Measurements from ENCODE around the gene MAGEF1. TPM values are rescaled to one million over a fixed set of nuclear protein-coding genes. Genes with fewer than 3 reads are reported as not detected.

The MAGEF1 gene
- total and polyA plus RNA-seq, 2 of the 8 experiments (the other 6 are each of a cell fraction or from before 2014, with no cell fraction given) = 26.5 to 56.7 TPM

GRCh38 chr3:184742676-184743135, 30.8 kb upstream of the MAGEF1 start:
- Histone ChIP-seq H4K8ac (ENCODE audit: extremely low read depth, insufficient read depth, low read length) (no peak overlapping the region), H3K4me1 (replicated peaks in 1 of 4; ENCODE audit: control insufficient read depth in 3 of 4, insufficient read depth in 4 of 4, low read length in 3 of 4) (peaks cover 0 to 4% (median 1%) of the 10 kb centered on the region in 4 experiments; a peak in 2 of 7 replicates), H3K4me3 (ENCODE audit: extremely low read depth in 1 of 4, insufficient read depth in 2 of 4, low read depth in 3 of 4, low read length in 4 of 4) (no peak overlapping the region), H2BK12ac (ENCODE audit: low read depth, low read length) (no peak overlapping the region), H2AK5ac (ENCODE audit: low read depth, low read length) (no peak overlapping the region), H3K23ac (ENCODE audit: insufficient read length) (no peak overlapping the region), H2BK20ac (ENCODE audit: low read length) (no peak overlapping the region), H3K18ac (ENCODE audit: extremely low read depth, low read length) (no peak overlapping the region), H2AFZ (ENCODE audit: low read length) (no peak overlapping the region), H4K5ac (ENCODE audit: insufficient read length, low read depth, low read length) (no peak overlapping the region), H2BK15ac (ENCODE audit: low read length) (no peak overlapping the region), H3K56ac (replicated peaks; ENCODE audit: insufficient read length, low read depth, low read length) (no peak overlapping the region), H3K27me3 (replicated peaks in 1 of 4; ENCODE audit: control insufficient read depth in 3 of 4, extremely low read depth in 1 of 4, insufficient read depth in 3 of 4, low read length in 3 of 4) (no peaks in the 10 kb centered on the region), H3K79me2 (ENCODE audit: control insufficient read depth in 1 of 2, insufficient read depth in 2 of 2, low read length in 2 of 2) (no peaks in the 10 kb centered on the region), H3K9ac (replicated peaks in 1 of 4; ENCODE audit: extremely low read depth in 1 of 4, low read depth in 3 of 4, low read length in 3 of 4) (no peak overlapping the region), H3K9me3 (ENCODE audit: insufficient read depth in 2 of 2, low read depth in 1 of 2, low read length in 1 of 2) (no peaks in the 10 kb centered on the region), H2BK5ac (ENCODE audit: low read depth, low read length) (no peak overlapping the region), H3K14ac (ENCODE audit: insufficient read length) (no peak overlapping the region), H4K20me1 (replicated peaks in 1 of 2; ENCODE audit: control insufficient read depth in 1 of 2, insufficient read depth in 2 of 2, low read length in 2 of 2) (no peaks in the 10 kb centered on the region), H3K36me3 (ENCODE audit: control insufficient read depth in 2 of 4, insufficient read depth in 4 of 4, low read length in 3 of 4) (no peaks in the 10 kb centered on the region), H3K27ac (ENCODE audit: low read depth, low read length) (no peak overlapping the region), H3K4me2 (ENCODE audit: insufficient read depth in 1 of 2, low read depth in 2 of 2, low read length in 2 of 2) (no peak overlapping the region), H4K91ac (replicated peaks; ENCODE audit: insufficient read length, low read length) (no peak overlapping the region), H2BK120ac (replicated peaks; ENCODE audit: low read depth, low read length) (no peak overlapping the region), H3K4ac (replicated peaks; ENCODE audit: insufficient read length, low read depth, low read length) (no peak overlapping the region), H3K79me1 (ENCODE audit: low read depth, low read length) (no peaks in the 10 kb centered on the region), H3K23me2 (ENCODE audit: low read depth, low read length) (no peaks in the 10 kb centered on the region)
- TF ChIP-seq ASH2L (IDR thresholded peaks at IDR 0.05; ENCODE audit: low read length) (no peak), TBP (IDR thresholded peaks at IDR 0.05; ENCODE audit: low read depth, low read length) (no peak), TAF7 (optimal IDR thresholded peaks at IDR 0.05; ENCODE audit: borderline replicate concordance, low read depth, low read length) (no peak)
- POLR2A ChIA-PET (ENCODE audit: partially characterized antibody) = interaction anchor here (0.5 to 1.9 kb wide), 3 partner anchors 9 to 31 kb away, joined by 3 to 6 read pairs (median 4); partner anchors contain the start of gene MAGEF1
- 79% methylated on average over 4 of the region's 4 CpGs; no CpG with 5 or more reads in 1 of the 2 experiments for WGBS, 2 experiments (ENCODE audit: extremely low coverage in 1 of 2, insufficient coverage in 1 of 2, insufficient read length in 1 of 2, insufficient replicate concordance in 2 of 2, low coverage in 1 of 2, low lambda C conversion rate in 2 of 2, missing lambda C conversion rate in 1 of 2)
- DNase-seq (ENCODE audit: low read depth in 1 of 2, low spot score in 2 of 2) (no peak), FAIRE-seq (no peak)
- CTCF ChIA-PET (ENCODE audit: partially characterized antibody) = interaction anchor here (0.6 to 7.6 kb wide), 21 partner anchors 8 to 192 kb away, joined by 3 to 100 read pairs (median 4); no protein-coding TSS in a partner anchor
